ENCODE results near the gene ABCB8. TPM values are rescaled to one million over a fixed set of nuclear protein-coding genes. Genes with fewer than 3 reads are reported as not detected.

Gene ABCB8
- total RNA-seq, 8 experiments from 2014 or later = 13.5 to 38.1 (median 27.0) TPM

DNA sequence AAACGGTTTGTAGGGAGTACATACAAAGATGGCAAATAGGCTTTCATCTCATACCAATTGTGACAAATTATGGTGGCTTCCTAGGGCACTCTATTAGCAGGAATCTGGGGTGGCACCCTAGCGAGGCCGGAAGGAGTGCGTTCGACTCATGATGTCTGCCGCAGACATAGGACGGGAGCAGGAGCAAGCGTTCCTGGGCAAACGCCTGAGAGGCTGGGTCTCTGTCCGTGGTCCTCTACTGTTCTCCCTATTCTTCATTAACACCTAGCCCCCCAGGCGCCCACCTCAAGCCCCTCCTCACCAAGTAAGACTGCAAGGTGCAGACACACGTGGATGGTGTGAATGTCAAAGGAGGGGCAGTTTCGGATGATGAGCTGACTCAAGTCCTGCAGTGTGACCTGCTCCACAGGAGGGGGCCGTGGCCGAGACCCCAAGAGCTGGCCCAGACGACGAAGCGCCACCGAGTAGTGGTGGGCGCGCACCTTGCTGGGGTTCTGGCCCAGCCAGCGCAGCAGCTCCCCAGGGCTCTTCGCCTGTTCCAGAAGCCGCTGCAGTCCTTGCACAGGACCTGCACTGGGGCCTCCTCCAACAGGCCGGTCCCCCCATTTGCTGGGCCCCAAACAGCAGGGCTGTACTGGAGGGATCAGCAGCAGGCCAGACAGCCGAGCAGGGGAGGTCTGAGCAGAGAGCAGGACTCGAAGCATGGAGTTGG lies 51.1 kb downstream of the ABCB8 start:
- ATAC-seq (replicated peaks in 6 of 8) = no peak
- 38 to 100% (median 73%) methylated on average over 1 to 13 of the region's 27 CpGs; no CpG with 5 or more reads in 2 of the 10 experiments for WGBS, 10 experiments
- Histone ChIP-seq H3K4me1 (replicated peaks in 1 of 2) (peaks cover 42 to 44% of the 10 kb centered on the region in 2 donors), H3K27ac (peak overlapping the region; percentile 97 to 98), H3K4me3 (peak overlapping the region; percentile 84 to 95 (median 93))
- in situ Hi-C loops (cut with MboI; ENCODE audit: low pct_unique_long_range_greater_than_20kb in 2 of 9, low sequenced_read_pairs in 9 of 9, unreplicated experiment in 9 of 9) = no loop called here

DNA sequence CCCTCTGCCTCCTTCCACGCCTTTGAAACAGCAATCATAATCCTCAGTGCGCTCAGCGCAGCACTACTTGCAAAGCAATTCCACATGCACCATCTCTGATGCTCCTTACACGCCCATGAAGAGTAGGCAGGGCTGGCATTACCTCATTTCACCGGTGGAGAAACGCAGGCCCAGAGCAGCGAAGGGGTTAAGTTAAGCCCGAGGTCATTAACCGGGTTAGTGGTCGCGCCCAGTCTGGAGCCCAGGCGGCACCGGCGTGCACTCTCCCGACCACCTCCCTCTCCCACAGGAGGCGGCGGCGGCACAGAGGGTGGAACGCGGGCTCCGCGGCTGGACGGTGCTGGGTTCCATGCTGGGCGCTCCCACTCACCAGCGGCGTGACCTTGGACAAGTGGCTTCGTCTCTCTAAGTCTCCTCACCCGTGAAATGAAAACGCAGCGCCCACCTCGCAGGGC lies 51.8 kb downstream of the ABCB8 start:
- peak; percentile 1 to 44 (median 12) for ATAC-seq (replicated peaks in 6 of 8)
- in situ Hi-C loops (cut with MboI; ENCODE audit: low pct_unique_long_range_greater_than_20kb in 2 of 9, low sequenced_read_pairs in 9 of 9, unreplicated experiment in 9 of 9) = no loop called here
- Histone ChIP-seq H3K4me1 (replicated peaks in 1 of 2) (peaks cover 42 to 44% of the 10 kb centered on the region in 2 donors), H3K27ac (peak overlapping the region; percentile 97 to 98), H3K4me3 (peak overlapping the region; percentile 84 to 95 (median 93))
- 0 to 3% (median 1%) methylated on average over 1 to 17 of the region's 31 CpGs; no CpG with 5 or more reads in 5 of the 10 experiments for WGBS, 10 experiments

DNA sequence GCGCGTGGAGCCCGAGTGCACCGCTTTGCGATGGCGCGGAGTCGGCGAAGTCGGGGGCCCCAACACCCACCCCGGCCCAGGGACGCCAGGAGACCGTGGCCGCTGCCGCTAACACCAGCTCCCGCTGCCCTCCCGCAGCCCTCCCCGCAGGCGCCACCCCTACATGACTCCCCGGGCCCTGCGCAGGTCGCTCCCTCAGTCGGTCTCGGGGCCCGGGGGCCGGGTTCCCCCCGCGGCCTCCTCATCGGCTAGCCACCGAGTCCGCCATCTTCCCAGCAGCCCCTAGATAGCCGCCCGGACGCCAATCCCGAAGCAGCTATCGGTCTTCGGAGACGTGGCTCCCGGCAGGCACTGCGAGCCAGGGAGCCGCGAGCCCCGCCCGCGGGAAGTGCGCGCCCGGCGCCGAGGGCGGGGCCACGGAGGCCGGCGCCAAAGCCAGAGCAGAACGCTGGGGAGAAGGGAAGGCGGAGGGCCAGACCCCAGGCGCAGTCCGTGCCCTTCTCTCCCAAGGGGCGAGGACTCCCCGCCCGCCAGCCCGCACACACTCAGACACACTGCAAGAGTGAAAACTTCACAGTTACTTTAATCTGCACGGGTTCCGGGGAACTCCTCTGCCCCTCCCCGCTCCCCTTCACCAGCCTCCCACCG lies 52.4 kb downstream of the ABCB8 start, which contains the start of gene FASTK:
Gene FASTK (minus strand): TSS at position 288 of the 648 bp plus-strand sequence. CDS start 43 bp downstream, at position 245.
- in situ Hi-C loops (cut with MboI; ENCODE audit: low pct_unique_long_range_greater_than_20kb in 2 of 9, low sequenced_read_pairs in 9 of 9, unreplicated experiment in 9 of 9) = no loop called here
- peaks cover 42 to 47% of the 10 kb centered on the region in 2 donors for H3K4me1 ChIP-seq (replicated peaks in 1 of 2)
- WGBS, 10 experiments = 0% methylated on average over 5 to 9 of the region's 66 CpGs; no CpG with 5 or more reads in 8 of the 10 experiments
- H3K27ac ChIP-seq = peak within 1 kb of the TSS; percentile 97 to 98
- peak within 1 kb of the TSS; percentile 84 to 95 (median 93) for H3K4me3 ChIP-seq
- ATAC-seq (replicated peaks in 6 of 8) = peak; percentile 55 to 75 (median 61)

DNA sequence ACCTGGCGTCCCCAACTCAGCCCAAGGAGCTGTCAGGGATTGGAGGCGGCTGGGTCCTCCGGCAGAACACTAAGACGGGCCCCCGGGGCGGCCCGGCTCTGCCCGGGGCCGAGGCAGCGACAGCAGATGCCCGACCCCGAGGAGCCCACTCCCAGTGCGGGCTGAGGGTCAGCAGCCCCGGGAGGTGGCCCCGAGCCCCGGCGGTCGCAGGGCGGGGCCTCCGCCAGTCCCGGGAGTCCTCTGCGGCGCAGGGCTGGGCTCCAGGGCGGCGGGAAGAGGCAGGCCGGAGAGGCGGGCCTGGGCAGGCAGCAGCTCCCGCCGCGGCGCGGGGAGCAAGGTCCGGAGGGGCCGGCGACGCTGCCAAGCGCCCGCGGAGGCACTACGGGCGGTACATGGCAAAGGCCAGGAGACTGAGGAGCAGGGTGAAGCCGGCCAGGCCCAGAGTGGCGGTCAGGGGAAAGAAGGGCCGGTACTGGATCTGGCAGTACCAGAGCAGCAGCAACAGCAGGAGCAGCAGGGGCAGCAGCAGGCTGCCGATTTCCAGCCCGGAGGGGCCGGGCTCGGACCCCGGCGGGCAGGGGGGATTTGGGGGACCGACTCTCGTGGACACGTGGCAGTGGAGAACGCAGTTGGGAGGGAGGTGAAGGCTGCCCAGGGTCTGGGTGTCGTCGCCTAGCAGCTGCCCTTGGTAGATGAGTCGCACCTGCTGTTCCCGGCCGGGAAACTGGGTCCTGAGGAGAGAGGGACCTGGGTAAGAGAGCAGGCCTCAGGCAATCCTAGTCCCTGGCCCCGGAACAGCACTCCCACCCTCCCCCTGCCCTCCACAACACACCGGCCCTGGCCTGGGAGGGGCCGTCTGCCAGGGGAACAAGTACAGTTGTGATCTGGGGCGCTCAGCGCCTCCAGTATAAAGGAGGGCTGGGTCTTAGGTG lies 53.2 kb downstream of the ABCB8 start:
- ATAC-seq (replicated peaks in 6 of 8) = peak in 3 of 8 experiments; percentile 2 to 5 (median 4)
- Histone ChIP-seq H3K27ac (peak overlapping the region; percentile 76 to 98), H3K4me1 (replicated peaks in 1 of 2) (peaks cover 42 to 51% of the 10 kb centered on the region in 2 donors), H3K4me3 (peak overlapping the region; percentile 84 to 95 (median 93))
- WGBS, 10 experiments = 0 to 20% (median 4%) methylated on average over 1 to 5 of the region's 64 CpGs; no CpG with 5 or more reads in 7 of the 10 experiments
- in situ Hi-C loops (cut with MboI; ENCODE audit: low pct_unique_long_range_greater_than_20kb in 2 of 9, low sequenced_read_pairs in 9 of 9, unreplicated experiment in 9 of 9) = no loop called here

DNA sequence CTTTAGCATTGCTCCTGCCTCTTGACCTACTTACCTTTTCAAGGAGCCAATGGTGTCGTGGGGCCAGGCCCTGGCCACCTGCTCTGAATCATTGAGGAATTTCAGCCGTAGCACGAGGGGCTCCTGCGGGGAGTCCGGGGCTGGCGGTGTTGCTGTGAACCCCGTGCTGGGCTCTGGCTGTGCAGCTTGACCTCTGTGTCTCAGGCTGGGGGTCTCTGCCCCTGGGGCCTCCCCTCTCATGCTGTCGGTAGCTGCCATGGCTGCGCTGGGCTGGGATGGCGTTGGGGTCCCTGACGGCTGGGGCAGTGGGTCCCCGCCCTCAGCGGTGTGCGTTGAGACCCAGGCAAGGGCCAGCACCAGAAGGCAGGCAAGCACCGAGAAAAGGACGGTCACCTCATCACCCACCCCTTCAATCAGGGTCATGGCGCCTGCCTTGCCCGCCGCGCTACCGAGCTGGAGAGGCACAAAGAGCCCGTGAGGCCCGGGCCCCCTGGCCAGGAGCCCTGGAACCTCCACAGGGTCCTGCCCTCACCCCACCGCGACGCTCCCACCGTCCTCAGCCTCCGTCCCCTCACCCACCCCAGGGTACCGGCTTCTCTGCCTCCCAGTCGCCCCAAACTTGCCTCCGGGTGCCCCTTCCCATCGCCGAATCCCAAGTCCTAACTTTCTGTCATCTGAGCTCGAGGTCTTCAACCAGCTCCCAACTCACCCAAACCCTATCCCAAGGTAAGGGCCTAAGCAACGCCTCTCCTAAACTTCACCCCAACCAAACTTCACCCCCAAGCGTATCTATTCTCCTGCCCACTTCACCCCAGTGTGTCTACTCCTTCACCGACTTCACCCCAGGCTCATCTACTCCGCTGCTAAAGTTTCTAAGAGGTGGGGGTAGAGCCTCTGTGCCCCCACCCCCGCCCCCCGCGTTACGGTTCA lies 54.2 kb downstream of the ABCB8 start:
- no peak for ATAC-seq (replicated peaks in 6 of 8)
- peak overlapping the region; percentile 72 to 95 (median 94) for H3K4me3 ChIP-seq
- WGBS, 10 experiments = 0 to 30% methylated on average over 1 to 2 of the region's 42 CpGs; no CpG with 5 or more reads in 8 of the 10 experiments
- H3K27ac ChIP-seq = peak overlapping the region; percentile 67 to 72
- H3K4me1 ChIP-seq (replicated peaks in 1 of 2) = peaks cover 42 to 51% of the 10 kb centered on the region in 2 donors
- in situ Hi-C loops (cut with MboI; ENCODE audit: low pct_unique_long_range_greater_than_20kb in 2 of 9, low sequenced_read_pairs in 9 of 9, unreplicated experiment in 9 of 9) = no loop called here

DNA sequence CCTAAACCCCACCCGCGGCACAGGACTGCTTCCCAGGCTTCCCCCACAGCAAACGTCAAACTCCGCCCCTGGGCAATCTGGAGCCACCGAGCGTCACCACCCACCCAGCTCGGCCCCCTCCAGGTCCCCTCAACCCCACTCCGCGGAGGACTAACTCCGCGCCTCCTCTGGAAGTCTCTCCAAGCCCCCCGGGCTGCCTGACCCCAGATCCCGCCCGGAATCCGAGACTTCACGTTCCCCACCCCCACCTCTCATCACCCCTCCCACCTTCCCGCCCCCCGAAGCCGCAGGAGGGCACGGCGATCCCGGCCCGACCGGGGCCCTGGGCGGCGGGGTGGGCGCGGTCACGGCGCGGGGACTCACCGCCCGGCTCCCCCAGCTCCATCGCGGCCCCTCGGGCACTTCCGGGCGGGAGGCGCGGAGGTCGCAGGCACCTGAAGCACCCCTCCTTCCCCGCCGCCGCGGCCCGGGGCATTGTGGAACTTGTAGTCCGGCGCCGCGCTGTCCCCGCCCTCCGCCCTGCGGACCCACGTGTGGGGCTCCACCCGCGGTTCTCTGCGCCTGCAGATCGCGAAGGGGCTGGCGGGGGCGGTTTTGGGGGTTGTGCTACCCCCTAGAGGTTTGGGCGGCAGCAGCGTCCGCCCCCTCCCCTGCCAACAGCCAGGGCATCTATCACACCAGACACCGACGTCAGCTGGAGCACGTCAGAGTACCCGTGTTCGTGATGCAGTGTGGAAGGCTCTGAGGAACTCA lies 55.0 kb downstream of the ABCB8 start, which contains the start of gene TMUB1:
Gene TMUB1 (minus strand): TSS at position 423 of the 753 bp plus-strand sequence. CDS start 930 bp downstream, outside the sequence.
- 0% methylated on average over 1 of the region's 69 CpGs; no CpG with 5 or more reads in 9 of the 10 experiments for WGBS, 10 experiments
- ATAC-seq (replicated peaks in 6 of 8) = peak; percentile 2 to 55 (median 46)
- peak within 1 kb of the TSS; percentile 72 to 95 (median 94) for H3K4me3 ChIP-seq
- in situ Hi-C loops (cut with MboI; ENCODE audit: low pct_unique_long_range_greater_than_20kb in 2 of 9, low sequenced_read_pairs in 9 of 9, unreplicated experiment in 9 of 9) = no loop called here
- H3K4me1 ChIP-seq (replicated peaks in 1 of 2) = peaks cover 39 to 46% of the 10 kb centered on the region in 2 donors
- H3K27ac ChIP-seq = peak within 1 kb of the TSS; percentile 67 to 72

DNA sequence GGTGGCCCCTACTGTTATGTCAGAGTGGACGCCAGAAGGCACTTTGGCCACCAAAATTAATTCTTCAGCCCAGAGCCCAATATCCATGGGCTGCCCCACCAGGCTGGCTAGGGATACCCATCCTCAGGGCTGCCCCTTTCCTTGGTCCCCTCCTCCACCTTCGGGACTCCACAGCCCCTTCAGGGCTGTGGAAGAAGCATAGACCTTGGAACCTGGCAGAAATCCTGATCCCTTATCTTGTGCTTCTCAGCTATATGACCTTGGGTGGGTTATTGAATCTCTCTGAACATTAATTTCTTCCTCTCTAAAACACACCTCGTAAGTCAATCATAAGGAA lies 55.5 kb downstream of the ABCB8 start:
- peak overlapping the region; percentile 67 to 72 for H3K27ac ChIP-seq
- peak overlapping the region; percentile 72 to 95 (median 94) for H3K4me3 ChIP-seq
- in situ Hi-C loops (cut with MboI; ENCODE audit: low pct_unique_long_range_greater_than_20kb in 2 of 9, low sequenced_read_pairs in 9 of 9, unreplicated experiment in 9 of 9) = no loop called here

DNA sequence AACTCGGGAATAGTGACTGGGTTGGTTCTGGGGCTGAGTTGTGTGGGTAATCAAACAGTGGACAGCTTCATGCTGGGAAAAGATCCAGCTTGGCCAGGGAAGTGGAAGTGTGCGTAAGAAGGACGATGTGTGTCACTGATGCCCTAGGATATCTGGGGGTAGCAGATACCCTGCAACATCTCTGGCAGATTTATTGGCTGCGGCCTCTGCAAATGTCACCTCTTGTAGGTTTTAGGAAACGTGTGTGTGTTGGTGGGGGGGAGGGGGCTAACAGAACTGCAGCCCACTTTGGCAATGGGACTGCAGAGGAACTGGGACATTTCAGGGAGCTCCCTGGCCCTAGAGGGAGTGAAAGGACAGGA lies 57.1 kb downstream of the ABCB8 start:
- H3K4me3 ChIP-seq = peak overlapping the region in 4 of 5 donors; percentile 54 to 87 (median 70)
- peak overlapping the region in 1 of 2 donors; percentile 81 for H3K27ac ChIP-seq
- WGBS, 10 experiments = 0 to 88% (median 56%) methylated on average over 1 to 4 of the region's 5 CpGs; no CpG with 5 or more reads in 5 of the 10 experiments
- no peak for ATAC-seq (replicated peaks in 6 of 8)
- in situ Hi-C loops (cut with MboI; ENCODE audit: low pct_unique_long_range_greater_than_20kb in 2 of 9, low sequenced_read_pairs in 9 of 9, unreplicated experiment in 9 of 9) = no loop called here
- peaks cover 44 to 48% of the 10 kb centered on the region in 2 donors for H3K4me1 ChIP-seq (replicated peaks in 1 of 2)

More for the DNA sequence above, 55.5 kb downstream of the ABCB8 start:
- WGBS, 10 experiments = 33 to 100% (median 61%) methylated on average over 1 to 3 of the region's 3 CpGs; no CpG with 5 or more reads in 4 of the 10 experiments
- H3K4me1 ChIP-seq (replicated peaks in 1 of 2) = peaks cover 40 to 46% of the 10 kb centered on the region in 2 donors
- no peak for ATAC-seq (replicated peaks in 6 of 8)

DNA sequence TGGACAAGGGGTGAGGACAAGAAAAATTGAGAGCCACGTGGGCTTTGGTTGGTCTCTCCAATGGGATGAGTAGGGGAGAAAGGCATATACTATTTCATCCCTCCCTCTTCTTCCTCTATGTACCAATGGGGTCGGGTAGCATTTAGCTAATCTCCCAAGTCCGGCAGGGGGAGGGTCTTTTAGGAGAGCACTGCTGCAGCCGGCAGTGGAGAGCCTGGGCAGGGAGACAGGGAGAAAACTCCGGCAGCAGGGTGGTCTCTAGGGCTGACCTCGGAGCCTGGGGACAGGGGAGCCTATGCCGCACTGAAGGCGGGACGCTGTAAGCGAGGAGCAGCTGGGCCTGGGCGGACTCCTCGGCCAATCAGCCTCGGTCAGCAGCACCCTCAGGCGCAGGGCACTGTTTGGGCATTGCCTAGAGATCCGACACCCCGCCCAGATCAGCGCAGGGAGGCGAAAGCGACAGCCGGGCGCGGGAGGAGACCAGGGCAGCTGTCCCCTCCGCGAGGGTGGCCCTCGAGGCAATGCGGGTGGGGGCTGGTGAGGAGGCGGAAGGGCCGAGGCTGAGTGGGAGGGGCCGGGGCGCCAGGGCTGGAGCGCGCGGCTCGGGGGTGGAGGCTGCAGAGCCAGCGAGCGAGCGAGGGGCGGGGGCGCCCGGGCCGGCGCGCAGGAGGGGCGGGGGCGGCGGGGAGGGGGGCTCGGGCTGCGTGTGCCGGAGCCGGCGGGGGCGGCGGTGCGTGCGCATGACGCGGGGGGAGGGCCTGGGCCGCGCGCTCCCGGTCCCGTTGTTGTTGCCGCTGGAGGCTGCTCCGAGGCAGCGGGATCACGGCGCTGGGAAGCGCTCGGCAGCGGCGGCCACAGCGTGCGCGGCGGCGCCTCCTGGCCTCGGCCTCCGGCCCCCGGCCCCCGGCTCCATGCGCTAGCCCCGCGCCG lies 57.7 kb downstream of the ABCB8 start, which contains the start of gene AGAP3:
Gene AGAP3 (plus strand): TSS at position 785 of the 930 bp plus-strand sequence. CDS start 267 bp downstream, outside the sequence.
- peak; percentile 22 to 71 (median 62) for ATAC-seq (replicated peaks in 6 of 8)
- 0 to 20% (median 0%) methylated on average over 1 to 4 of the region's 84 CpGs; no CpG with 5 or more reads in 3 of the 10 experiments for WGBS, 10 experiments
- in situ Hi-C loops (cut with MboI; ENCODE audit: low pct_unique_long_range_greater_than_20kb in 2 of 9, low sequenced_read_pairs in 9 of 9, unreplicated experiment in 9 of 9) = no loop called here
- Histone ChIP-seq H3K27ac (peak within 1 kb of the TSS; percentile 81 to 87), H3K4me1 (replicated peaks in 1 of 2) (peaks cover 43 to 47% of the 10 kb centered on the region in 2 donors), H3K4me3 (peak within 1 kb of the TSS; percentile 54 to 87 (median 71))

DNA sequence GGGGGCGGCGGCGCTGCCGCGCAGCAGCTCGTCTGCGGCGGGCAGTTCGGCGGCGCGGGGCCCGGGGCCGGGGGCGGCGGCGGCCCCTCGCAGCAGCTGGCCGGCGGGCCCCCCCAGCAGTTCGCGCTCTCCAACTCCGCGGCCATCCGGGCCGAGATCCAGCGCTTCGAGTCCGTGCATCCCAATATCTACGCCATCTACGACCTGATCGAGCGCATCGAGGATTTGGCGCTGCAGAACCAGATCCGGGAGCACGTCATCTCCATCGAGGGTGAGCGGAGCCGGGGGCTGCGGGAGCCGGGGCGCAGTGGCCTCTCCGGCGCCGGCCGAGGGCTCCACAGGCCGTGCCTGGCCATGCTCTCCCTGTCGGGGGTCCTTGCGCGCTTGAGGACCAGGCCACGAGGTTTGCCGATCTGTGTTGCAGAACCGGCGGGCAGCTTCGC lies 58.6 kb downstream of the ABCB8 start:
- Histone ChIP-seq H3K4me3 (peak overlapping the region; percentile 54 to 87 (median 71)), H3K27ac (peak overlapping the region; percentile 81 to 87), H3K4me1 (replicated peaks in 1 of 2) (peaks cover 34 to 38% of the 10 kb centered on the region in 2 donors)
- in situ Hi-C loops (cut with MboI; ENCODE audit: low pct_unique_long_range_greater_than_20kb in 2 of 9, low sequenced_read_pairs in 9 of 9, unreplicated experiment in 9 of 9) = no loop called here
- peak in 5 of 8 experiments; percentile 0 to 2 (median 1) for ATAC-seq (replicated peaks in 6 of 8)
- WGBS, 10 experiments = no CpG with 5 or more reads among the region's 56 CpGs

Data from motor neuron (in vitro differentiated cells).